Measurements from ENCODE around the gene PSMA1. TPM values are rescaled to one million over a fixed set of nuclear protein-coding genes. Genes with fewer than 3 reads are reported as not detected.

The PSMA1 gene
- total RNA-seq, 1 experiment from 2014 or later, result 198 TPM

GRCh38 chr11:14500181-14500651, 20.0 kb downstream of the PSMA1 start:
- POLR2A ChIA-PET, result no interaction called here
- intact Hi-C loops (cut with micrococcal nuclease; ENCODE audit: unreplicated experiment) (no loop called here), in situ Hi-C loops (cut with HindIII; ENCODE audit: low pct_unique_long_range_greater_than_20kb, low sequenced_read_pairs) (no loop called here)
- Histone ChIP-seq H3K9me3 (ENCODE audit: control insufficient read depth, insufficient read depth, low read depth, low read length) (no peaks in the 10 kb centered on the region), H3K4me1 (ENCODE audit: control insufficient read depth, insufficient read depth, low read length) (peaks cover 5% of the 10 kb centered on the region; the same call in 1 of the 2 replicates), H3K27me3 (ENCODE audit: control insufficient read depth, insufficient read depth, low read length) (no peaks in the 10 kb centered on the region), H3K27ac (ENCODE audit: low read length) (peak overlapping the region; percentile 99), H3K4me3 (ENCODE audit: low read depth in 2 of 2, low read length in 2 of 2) (peak overlapping the region; percentile 64 to 92), H3K36me3 (ENCODE audit: control insufficient read depth, insufficient read depth, low read length) (peaks cover 32% of the 10 kb centered on the region)
- no peak for TF ChIP-seq SIN3A (IDR thresholded peaks at IDR 0.05; ENCODE audit: borderline replicate concordance, insufficient read depth, low read depth, low read length)
- no peak for TF ChIP-seq REST (IDR thresholded peaks at IDR 0.05; ENCODE audit: insufficient read depth in 1 of 2, low read depth in 2 of 2, low read length in 1 of 2)
- TF ChIP-seq CTCF (IDR thresholded peaks at IDR 0.05), result no peak
- no peak for TF ChIP-seq POLR2AphosphoS5 (IDR thresholded peaks at IDR 0.05; ENCODE audit: low read depth, low read length)
- TF ChIP-seq TCF7L2 (IDR thresholded peaks at IDR 0.05; ENCODE audit: low read depth, low read length), result no peak
- ATAC-seq (peak; percentile 72), DNase-seq (ENCODE audit: low read depth, low spot score) (peak; percentile 41)
- CTCF ChIA-PET, result no interaction called here
- BruUV-seq (replicated peaks), result no TSS peak

DNA sequence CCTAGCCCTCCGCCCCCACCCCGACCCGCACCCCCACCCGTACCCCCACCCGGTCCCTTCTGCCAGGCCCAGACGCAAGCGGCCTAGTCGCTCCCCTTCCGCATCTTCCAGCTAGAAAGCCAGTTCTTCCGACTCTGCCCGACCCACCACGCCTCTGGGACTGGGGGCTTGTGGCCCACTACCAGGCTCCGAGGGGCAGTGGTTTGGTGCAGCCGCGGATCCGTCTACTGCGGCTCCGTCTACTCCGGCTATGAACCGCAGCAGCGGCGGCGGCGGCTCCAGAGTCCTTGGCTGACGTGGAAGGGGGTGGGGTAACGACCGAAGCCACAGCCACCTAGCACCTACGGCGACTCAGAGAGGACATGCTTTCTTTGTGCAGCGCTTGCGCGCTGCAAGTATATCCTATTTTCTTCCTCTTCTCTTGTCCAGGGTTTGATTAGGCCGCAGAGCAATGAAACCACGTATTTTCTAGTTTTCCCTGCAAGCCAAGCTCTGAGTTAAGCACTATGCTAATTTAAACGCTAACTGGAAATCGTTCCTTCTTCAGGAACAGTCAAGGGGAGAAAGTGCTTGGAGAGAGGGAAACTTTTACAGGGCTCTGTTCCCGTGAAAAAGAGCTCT, 20.5 kb downstream of the PSMA1 start, which contains the start of gene COPB1:
COPB1 (minus strand) TSS at position 252 of the 621 bp plus-strand sequence. CDS start 883 bp downstream, outside the sequence.
- H3K4me1 ChIP-seq (ENCODE audit: control insufficient read depth, insufficient read depth, low read length), result peaks cover 5% of the 10 kb centered on the region; the same call in 1 of the 2 replicates
- H3K9me3 ChIP-seq (ENCODE audit: control insufficient read depth, insufficient read depth, low read depth, low read length), result no peaks in the 10 kb centered on the region
- BruUV-seq (replicated peaks), result no TSS peak
- CTCF ChIA-PET, result interaction anchor here (0.7 kb wide), 1 partner anchor 325 kb away, joined by 4 read pairs; no protein-coding TSS in a partner anchor
- DNase-seq (ENCODE audit: low read depth, low spot score) (peak; percentile 75), ATAC-seq (peak; percentile 98)
- POLR2A ChIA-PET, result no interaction called here
- H3K36me3 ChIP-seq (ENCODE audit: control insufficient read depth, insufficient read depth, low read length), result peaks cover 32% of the 10 kb centered on the region
- TF ChIP-seq POLR2AphosphoS5 (IDR thresholded peaks at IDR 0.05; ENCODE audit: low read depth, low read length), result peak; percentile 91
- TF ChIP-seq SIN3A (IDR thresholded peaks at IDR 0.05; ENCODE audit: borderline replicate concordance, insufficient read depth, low read depth, low read length), result peak; percentile 83
- TF ChIP-seq CTCF (IDR thresholded peaks at IDR 0.05), result no peak
- in situ Hi-C loops (cut with HindIII; ENCODE audit: low pct_unique_long_range_greater_than_20kb, low sequenced_read_pairs) (no loop called here), intact Hi-C loops (cut with micrococcal nuclease; ENCODE audit: unreplicated experiment) (no loop called here)
- H3K4me3 ChIP-seq (ENCODE audit: low read depth in 2 of 2, low read length in 2 of 2), result peak within 1 kb of the TSS; percentile 64 to 92
- H3K27me3 ChIP-seq (ENCODE audit: control insufficient read depth, insufficient read depth, low read length), result no peaks in the 10 kb centered on the region
- peak within 1 kb of the TSS; percentile 99 for H3K27ac ChIP-seq (ENCODE audit: low read length)
